Inferior parietal cortex (tissue), 1 donor: ENCODE results near the gene THEM5.

Experiments used
- DNase-seq: peaks from one replicate; pipeline ENCODE4 v3.0.0-alpha.2; 2016; ENCODE audit errors: extremely low spot score

Gene THEM5

GRCh38 chr1:151801310-151801820, 52.1 kb downstream of the THEM5 start:
- no peak for DNase-seq

GRCh38 chr1:151800830-151801229, 52.7 kb downstream of the THEM5 start:
- DNase-seq, result no peak

GRCh38 chr1:151799179-151800022, 54.1 kb downstream of the THEM5 start:
- no peak for DNase-seq

GRCh38 chr1:151798571-151798970, 54.9 kb downstream of the THEM5 start:
- no peak for DNase-seq
